ENCODE data around the gene FIS1. TPM values are rescaled to one million over a fixed set of nuclear protein-coding genes. Genes with fewer than 3 reads are reported as not detected.
"Not testable (repeated sequence)": the region's sequence is repeated elsewhere in the genome, so short reads cannot be mapped to it uniquely, and the experiment has no call there.

The FIS1 gene
- total RNA-seq, 1 experiment from 2014 or later, result 114 TPM

DNA sequence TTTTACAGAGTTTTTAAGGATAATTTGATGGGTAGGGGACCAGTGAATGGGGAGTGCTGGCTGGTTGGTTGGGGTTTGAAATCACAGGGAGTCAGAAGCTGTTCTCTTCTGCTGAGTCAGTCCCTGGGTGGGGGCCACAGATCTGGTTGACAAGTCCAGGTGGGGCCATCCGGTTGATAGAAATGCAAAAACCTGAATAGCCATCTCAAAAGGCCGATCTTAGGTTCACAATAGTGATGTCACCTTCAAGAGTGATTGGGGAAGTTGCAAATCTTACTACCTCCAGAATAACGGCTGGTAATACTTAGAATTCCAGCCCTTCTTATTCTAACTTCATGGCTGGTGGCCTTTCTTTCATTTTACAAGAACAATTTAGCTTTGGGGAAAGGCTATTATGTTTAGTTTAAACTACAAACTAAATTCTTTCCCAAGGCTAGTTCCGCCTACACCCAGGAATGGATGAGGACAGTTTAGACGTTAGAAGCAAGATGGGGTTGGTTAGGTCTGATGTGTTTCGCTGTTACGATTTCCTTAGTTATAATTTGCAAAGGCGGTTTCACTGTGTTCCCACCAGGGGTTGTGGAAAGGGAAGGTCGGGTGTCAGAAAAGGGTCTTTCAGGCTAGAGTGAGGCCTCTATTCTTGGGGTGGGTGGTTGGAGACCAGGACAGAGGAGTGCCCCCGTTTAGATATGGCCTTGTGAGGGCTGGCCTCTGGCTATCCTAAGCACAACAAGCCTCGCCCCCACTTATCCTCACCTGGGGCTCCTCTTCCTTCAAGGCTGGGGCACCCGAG is 49.4 kb upstream of the FIS1 start:
- Histone ChIP-seq H3K27ac (ENCODE audit: low read depth, low read length) (no peak overlapping the region), H3K4me2 (ENCODE audit: low read length) (no peak overlapping the region), H3K36me3 (ENCODE audit: control insufficient read depth in 1 of 2, insufficient read depth in 2 of 2, low read length in 2 of 2) (no peaks in the 10 kb centered on the region), H3K9me3 (ENCODE audit: control insufficient read depth in 1 of 2, insufficient read depth in 1 of 2, low read depth in 1 of 2, low read length in 2 of 2) (no peaks in the 10 kb centered on the region), H3K79me2 (ENCODE audit: insufficient read depth, low read length) (no peaks in the 10 kb centered on the region), H2AFZ (ENCODE audit: low read depth, low read length, poor library complexity, severe bottlenecking) (no peak overlapping the region), H3K9me2 (ENCODE audit: insufficient read depth) (no peaks in the 10 kb centered on the region), H3K27me3 (ENCODE audit: insufficient read depth, low read length) (no peaks in the 10 kb centered on the region), H3K9ac (ENCODE audit: low read length) (no peak overlapping the region), H4K20me1 (ENCODE audit: insufficient read depth) (no peaks in the 10 kb centered on the region), H3K4me3 (replicated peaks in 1 of 2; ENCODE audit: low read depth in 1 of 2, low read length in 2 of 2) (no peak overlapping the region), H3K4me1 (ENCODE audit: control insufficient read depth in 1 of 2, insufficient read depth in 2 of 2, low read length in 2 of 2) (0 out of 4 replicates have a peak, but pooled peaks cover 0 to 2% of the 10 kb centered on the region in 2 experiments)
- CTCF ChIA-PET, result interaction anchor here (4.1 kb wide), 1 partner anchor 12 kb away, joined by 18 read pairs; no protein-coding TSS in a partner anchor
- POLR2A ChIA-PET, result interaction anchor here (1.2 kb wide), 1 partner anchor 14 kb away, joined by 3 read pairs; no protein-coding TSS in a partner anchor
- DNase-seq (ENCODE audit: low read depth, low spot score) (no peak), ATAC-seq (no peak)
- no TSS peak for BruUV-seq (replicated peaks)
- TF ChIP-seq, protein P1, sequence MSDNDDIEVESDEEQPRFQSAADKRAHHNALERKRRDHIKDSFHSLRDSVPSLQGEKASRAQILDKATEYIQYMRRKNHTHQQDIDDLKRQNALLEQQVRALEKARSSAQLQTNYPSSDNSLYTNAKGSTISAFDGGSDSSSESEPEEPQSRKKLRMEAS (IDR thresholded peaks at IDR 0.05), result no peak
- TF ChIP-seq JUND (IDR thresholded peaks at IDR 0.05) (no peak), FOSL1 (IDR thresholded peaks at IDR 0.05; ENCODE audit: low read depth) (no peak), SP1 (IDR thresholded peaks at IDR 0.05; ENCODE audit: low read depth) (no peak)
- TF ChIP-seq, protein P2, sequence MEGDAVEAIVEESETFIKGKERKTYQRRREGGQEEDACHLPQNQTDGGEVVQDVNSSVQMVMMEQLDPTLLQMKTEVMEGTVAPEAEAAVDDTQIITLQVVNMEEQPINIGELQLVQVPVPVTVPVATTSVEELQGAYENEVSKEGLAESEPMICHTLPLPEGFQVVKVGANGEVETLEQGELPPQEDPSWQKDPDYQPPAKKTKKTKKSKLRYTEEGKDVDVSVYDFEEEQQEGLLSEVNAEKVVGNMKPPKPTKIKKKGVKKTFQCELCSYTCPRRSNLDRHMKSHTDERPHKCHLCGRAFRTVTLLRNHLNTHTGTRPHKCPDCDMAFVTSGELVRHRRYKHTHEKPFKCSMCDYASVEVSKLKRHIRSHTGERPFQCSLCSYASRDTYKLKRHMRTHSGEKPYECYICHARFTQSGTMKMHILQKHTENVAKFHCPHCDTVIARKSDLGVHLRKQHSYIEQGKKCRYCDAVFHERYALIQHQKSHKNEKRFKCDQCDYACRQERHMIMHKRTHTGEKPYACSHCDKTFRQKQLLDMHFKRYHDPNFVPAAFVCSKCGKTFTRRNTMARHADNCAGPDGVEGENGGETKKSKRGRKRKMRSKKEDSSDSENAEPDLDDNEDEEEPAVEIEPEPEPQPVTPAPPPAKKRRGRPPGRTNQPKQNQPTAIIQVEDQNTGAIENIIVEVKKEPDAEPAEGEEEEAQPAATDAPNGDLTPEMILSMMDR (IDR thresholded peaks at IDR 0.05 in 2 of 3, conservative IDR thresholded peaks at IDR 0.05 in 1 of 3; ENCODE audit: borderline replicate concordance in 1 of 3, insufficient read depth in 1 of 3, low read depth in 2 of 3, low read length in 2 of 3), result no peak
- intact Hi-C loops (cut with micrococcal nuclease), result no loop called here
- RAD21 ChIA-PET (ENCODE audit: low non-redundant PET in 1 of 2, low total read pairs in 2 of 2, uncharacterized antibody in 2 of 2, unreplicated experiment in 2 of 2), result no interaction called here

DNA sequence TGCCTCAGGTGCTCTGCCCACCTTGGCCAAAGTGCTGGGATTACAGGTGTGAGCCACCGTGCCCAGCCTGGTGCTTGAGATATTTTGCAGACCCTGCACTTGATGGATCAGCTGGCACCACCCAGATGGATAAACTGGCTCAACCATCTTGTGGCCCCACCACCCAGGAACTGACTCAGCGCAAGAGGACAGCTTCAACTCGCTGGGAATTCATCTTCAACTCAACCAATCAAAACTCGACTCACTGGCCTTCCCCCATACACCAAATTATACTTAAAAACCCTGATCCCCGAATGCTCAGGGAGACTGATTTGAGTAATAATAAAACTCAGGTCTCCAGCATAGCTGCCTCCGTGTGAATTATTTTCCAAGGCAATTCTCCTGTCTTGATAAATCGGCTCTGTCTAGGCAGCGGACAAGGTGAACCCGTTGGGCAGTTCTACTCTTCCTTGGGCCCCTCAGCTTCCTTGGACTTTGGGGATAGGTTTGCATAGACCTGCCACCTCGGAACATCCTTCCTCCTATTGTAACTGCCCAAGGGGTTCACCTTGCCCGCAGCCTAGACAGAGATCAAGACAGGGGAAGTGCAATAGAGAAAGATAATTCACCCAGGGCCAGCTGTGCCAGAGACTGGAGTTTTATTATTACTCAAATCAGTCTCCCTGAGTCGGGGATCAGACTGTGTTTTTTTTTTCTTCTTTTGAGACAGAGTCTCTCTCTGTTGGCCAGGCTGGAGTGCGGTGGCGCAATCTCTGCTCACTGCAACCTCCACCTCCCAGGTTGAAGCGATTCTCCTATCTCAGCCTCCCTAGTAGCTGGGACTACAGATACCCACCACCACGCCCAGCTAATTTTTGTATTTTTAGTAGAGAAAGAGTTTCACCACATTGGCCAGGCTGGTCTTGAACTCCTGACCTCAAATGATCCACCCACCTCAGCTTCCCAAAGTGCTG is 48.5 kb upstream of the FIS1 start:
- intact Hi-C loops (cut with micrococcal nuclease); DNase-seq (ENCODE audit: low read depth, low spot score); H3K9ac ChIP-seq (ENCODE audit: low read length); BruUV-seq (replicated peaks); H2AFZ ChIP-seq (ENCODE audit: low read depth, low read length, poor library complexity, severe bottlenecking); H3K27ac ChIP-seq (ENCODE audit: low read depth, low read length); H4K20me1 ChIP-seq (ENCODE audit: insufficient read depth); ATAC-seq; H3K4me3 ChIP-seq (replicated peaks in 1 of 2; ENCODE audit: low read depth in 1 of 2, low read length in 2 of 2); H3K4me1 ChIP-seq (ENCODE audit: control insufficient read depth in 1 of 2, insufficient read depth in 2 of 2, low read length in 2 of 2); H3K4me2 ChIP-seq (ENCODE audit: low read length); H3K9me3 ChIP-seq (ENCODE audit: control insufficient read depth in 1 of 2, insufficient read depth in 1 of 2, low read depth in 1 of 2, low read length in 2 of 2); RAD21 ChIA-PET (ENCODE audit: low non-redundant PET in 1 of 2, low total read pairs in 2 of 2, uncharacterized antibody in 2 of 2, unreplicated experiment in 2 of 2); H3K79me2 ChIP-seq (ENCODE audit: insufficient read depth, low read length); H3K9me2 ChIP-seq (ENCODE audit: insufficient read depth); H3K27me3 ChIP-seq (ENCODE audit: insufficient read depth, low read length); H3K36me3 ChIP-seq (ENCODE audit: control insufficient read depth in 1 of 2, insufficient read depth in 2 of 2, low read length in 2 of 2): not testable (repeated sequence)
- ChIA-PET CTCF (interaction anchor here (4.1 kb wide), 1 partner anchor 11 kb away, joined by 18 read pairs; no protein-coding TSS in a partner anchor), POLR2A (interaction anchor here (1.2 kb wide), 1 partner anchor 14 kb away, joined by 3 read pairs; no protein-coding TSS in a partner anchor)

DNA sequence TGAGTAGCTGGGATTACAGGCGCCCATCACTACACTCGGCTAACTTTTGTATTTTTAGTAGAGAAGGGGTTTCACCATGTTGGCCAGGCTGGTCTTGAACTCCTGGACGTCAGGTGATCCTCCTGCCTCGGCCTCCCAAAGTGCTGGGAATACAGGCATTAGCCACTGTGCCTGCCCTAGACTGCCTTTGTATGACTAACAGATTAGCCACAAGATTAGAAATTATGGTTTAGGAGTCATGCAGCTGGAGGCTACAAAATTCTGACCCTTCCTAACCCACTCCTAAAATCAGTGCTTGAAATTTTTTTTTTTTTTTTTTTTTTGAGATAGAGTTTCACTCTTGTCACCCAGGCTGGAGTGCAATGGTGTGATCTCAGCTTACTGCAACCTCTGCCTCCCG is 47.7 kb upstream of the FIS1 start:
- H3K9ac ChIP-seq (ENCODE audit: low read length); H3K27ac ChIP-seq (ENCODE audit: low read depth, low read length); BruUV-seq (replicated peaks); H3K27me3 ChIP-seq (ENCODE audit: insufficient read depth, low read length); intact Hi-C loops (cut with micrococcal nuclease); H2AFZ ChIP-seq (ENCODE audit: low read depth, low read length, poor library complexity, severe bottlenecking); H3K9me3 ChIP-seq (ENCODE audit: control insufficient read depth in 1 of 2, insufficient read depth in 1 of 2, low read depth in 1 of 2, low read length in 2 of 2); H3K9me2 ChIP-seq (ENCODE audit: insufficient read depth); H3K4me3 ChIP-seq (replicated peaks in 1 of 2; ENCODE audit: low read depth in 1 of 2, low read length in 2 of 2); H3K4me1 ChIP-seq (ENCODE audit: control insufficient read depth in 1 of 2, insufficient read depth in 2 of 2, low read length in 2 of 2); POLR2A ChIA-PET; H3K4me2 ChIP-seq (ENCODE audit: low read length); H3K79me2 ChIP-seq (ENCODE audit: insufficient read depth, low read length); ATAC-seq; DNase-seq (ENCODE audit: low read depth, low spot score); RAD21 ChIA-PET (ENCODE audit: low non-redundant PET in 1 of 2, low total read pairs in 2 of 2, uncharacterized antibody in 2 of 2, unreplicated experiment in 2 of 2); H3K36me3 ChIP-seq (ENCODE audit: control insufficient read depth in 1 of 2, insufficient read depth in 2 of 2, low read length in 2 of 2); H4K20me1 ChIP-seq (ENCODE audit: insufficient read depth): not testable (repeated sequence)
- CTCF ChIA-PET, result interaction anchor here (4.1 kb wide), 1 partner anchor 10 kb away, joined by 18 read pairs; no protein-coding TSS in a partner anchor
